Measurements from ENCODE around the gene STRIP2. TPM values are rescaled to one million over a fixed set of nuclear protein-coding genes. Genes with fewer than 3 reads are reported as not detected.

STRIP2 gene
- total RNA-seq, 1 donor from 2014 or later: 1.3 TPM

GRCh38 chr7:129494041-129494440 is 59.8 kb downstream of the STRIP2 start:
- no peaks in the 10 kb centered on the region for H3K4me1 ChIP-seq
- H3K4me3 ChIP-seq: no peak overlapping the region
- H3K27me3 ChIP-seq: no peaks in the 10 kb centered on the region
- H3K9me3 ChIP-seq: no peaks in the 10 kb centered on the region
- ATAC-seq (no peak), DNase-seq (no peak)
- no peak overlapping the region for H3K27ac ChIP-seq
- H3K36me3 ChIP-seq: no peaks in the 10 kb centered on the region
- TF ChIP-seq CTCF (IDR thresholded peaks at IDR 0.05): no peak
- intact Hi-C loops (cut with DNase I): no loop called here

GRCh38 chr7:129495987-129496386 is 61.8 kb downstream of the STRIP2 start:
- DNase-seq (no peak), ATAC-seq (no peak)
- intact Hi-C loops (cut with DNase I): no loop called here
- no peaks in the 10 kb centered on the region for H3K27me3 ChIP-seq
- no peaks in the 10 kb centered on the region for H3K9me3 ChIP-seq
- no peak overlapping the region for H3K4me3 ChIP-seq
- no peak for TF ChIP-seq CTCF (IDR thresholded peaks at IDR 0.05)
- no peak overlapping the region for H3K27ac ChIP-seq
- no peaks in the 10 kb centered on the region for H3K4me1 ChIP-seq
- no peaks in the 10 kb centered on the region for H3K36me3 ChIP-seq

- ATAC-seq (no peak), DNase-seq (no peak)
- intact Hi-C loops (cut with DNase I): no loop called here
- Histone ChIP-seq H3K4me1 (peaks cover 1% of the 10 kb centered on the region), H3K9me3 (no peaks in the 10 kb centered on the region), H3K36me3 (no peaks in the 10 kb centered on the region), H3K27ac (no peak overlapping the region), H3K4me3 (no peak overlapping the region), H3K27me3 (no peaks in the 10 kb centered on the region)
- no peak for TF ChIP-seq CTCF (IDR thresholded peaks at IDR 0.05)
These were observed 62.4 kb downstream of the STRIP2 start for GRCh38 chr7:129496653-129497052.

GRCh38 chr7:129497156-129497555 is 62.9 kb downstream of the STRIP2 start:
- intact Hi-C loops (cut with DNase I): no loop called here
- Histone ChIP-seq H3K9me3 (no peaks in the 10 kb centered on the region), H3K4me3 (no peak overlapping the region), H3K27ac (no peak overlapping the region), H3K27me3 (no peaks in the 10 kb centered on the region), H3K4me1 (peaks cover 4% of the 10 kb centered on the region), H3K36me3 (no peaks in the 10 kb centered on the region)
- no peak for DNase-seq
- TF ChIP-seq CTCF (IDR thresholded peaks at IDR 0.05): no peak
- ATAC-seq: no peak

- H3K27ac ChIP-seq: no peak overlapping the region
- no peaks in the 10 kb centered on the region for H3K9me3 ChIP-seq
- peaks cover 4% of the 10 kb centered on the region for H3K4me1 ChIP-seq
- DNase-seq (no peak), ATAC-seq (no peak)
- H3K4me3 ChIP-seq: no peak overlapping the region
- H3K36me3 ChIP-seq: no peaks in the 10 kb centered on the region
- no peaks in the 10 kb centered on the region for H3K27me3 ChIP-seq
- intact Hi-C loops (cut with DNase I): no loop called here
- TF ChIP-seq CTCF (IDR thresholded peaks at IDR 0.05): no peak
These were observed 63.8 kb downstream of the STRIP2 start for GRCh38 chr7:129498021-129498420.

GRCh38 chr7:129499999-129500398 is 65.8 kb downstream of the STRIP2 start:
- TF ChIP-seq CTCF (IDR thresholded peaks at IDR 0.05): no peak
- DNase-seq: no peak
- ATAC-seq: no peak
- no peak overlapping the region for H3K27ac ChIP-seq
- peaks cover 4% of the 10 kb centered on the region for H3K4me1 ChIP-seq
- H3K36me3 ChIP-seq: no peaks in the 10 kb centered on the region
- intact Hi-C loops (cut with DNase I): no loop called here
- H3K27me3 ChIP-seq: no peaks in the 10 kb centered on the region
- H3K9me3 ChIP-seq: no peaks in the 10 kb centered on the region
- H3K4me3 ChIP-seq: no peak overlapping the region
